Tibial artery (tissue), 4 donors: ENCODE data around the gene TXN.

Source experiments
- DNase-seq, 2 donors: peaks; one replicate each; pipeline ENCODE4 v3.0.0-alpha.2; 2019
- H3K27ac ChIP-seq, 2 donors: fragments of 200-600 bp; sonication (generic) in 1 of 2; 1 replicate in 1 of 2; 2 replicates in 1 of 2; pipeline ENCODE4 v1.5.1; 2018 to 2019; ENCODE audit warnings: mild to moderate bottlenecking in 1 of 2
- H3K27me3 ChIP-seq, 2 donors: fragments of 200-600 bp; sonication (generic) in 1 of 2; one replicate each; pipeline versions ENCODE4 v1.5.1 to v1.6.0; 2016 to 2019
- H3K36me3 ChIP-seq, 3 donors: fragments of 200-600 bp; sonication (generic) in 2 of 3; one replicate each; pipeline ENCODE4 v1.5.1; 2016 to 2019; ENCODE audit warnings: mild to moderate bottlenecking in 2 of 3
- H3K4me1 ChIP-seq, 4 donors: fragments of 200-600 bp; sonication (generic) in 2 of 4; 1 replicate in 3 of 4; 2 replicates in 1 of 4; pipeline ENCODE4 v1.5.1; 2016 to 2019
- H3K4me3 ChIP-seq, 2 donors: fragments of 200-600 bp; sonication (generic) in 1 of 2; 1 replicate in 1 of 2; 2 replicates in 1 of 2; pipeline ENCODE4 v1.5.1; 2018 to 2019; ENCODE audit warnings: mild to moderate bottlenecking in 2 of 2
- H3K9me3 ChIP-seq, 3 donors: fragments of 200-600 bp; sonication (generic) in 1 of 3; one replicate each; pipeline ENCODE4 v1.5.1; 2016 to 2019
- intact Hi-C: fragments of 100-400 bp; cut with DNase I; formaldehyde crosslinking; loops from one replicate; pipeline ENCODE4 v1.15.0; 2023; ENCODE audit warnings: low total_unique reads
- TF ChIP-seq, protein P1 (sequence below), 2 experiments: fragments of 200-600 bp in 1 of 2; fragments of 450-650 bp in 1 of 2; IDR thresholded peaks; one replicate each; pipeline ENCODE4 v1.5.1; 2017 to 2019; ENCODE audit warnings: antibody characterized with exemption in 2 of 2, mild to moderate bottlenecking in 1 of 2, moderate library complexity in 1 of 2

The TXN gene

DNA sequence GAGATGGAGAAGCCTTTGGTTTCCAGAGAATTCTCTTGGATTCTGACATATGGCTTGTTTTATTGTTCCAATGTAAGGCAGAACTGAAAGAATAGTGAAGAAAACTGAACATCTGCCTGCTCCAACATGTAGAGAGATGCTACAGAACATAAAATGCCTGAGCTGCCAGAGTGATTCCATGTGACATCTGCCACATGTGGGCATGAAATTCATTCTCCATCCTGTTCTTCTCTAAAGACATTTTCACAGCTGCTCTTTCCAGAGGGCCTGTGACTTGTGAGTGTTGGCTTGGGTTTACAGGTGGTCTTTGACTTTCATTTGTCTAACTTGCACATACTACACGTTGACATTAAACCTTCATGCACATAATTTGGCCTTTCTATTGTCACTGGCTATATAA is 33.7 kb upstream of the TXN start:
- no peak overlapping the region for H3K27ac ChIP-seq
- intact Hi-C loops: no loop called here
- no peaks in the 10 kb centered on the region for H3K36me3 ChIP-seq
- H3K9me3 ChIP-seq: no peaks in the 10 kb centered on the region
- no peak overlapping the region for H3K4me3 ChIP-seq
- no peaks in the 10 kb centered on the region for H3K27me3 ChIP-seq
- DNase-seq: no peak
- TF ChIP-seq, protein P1, sequence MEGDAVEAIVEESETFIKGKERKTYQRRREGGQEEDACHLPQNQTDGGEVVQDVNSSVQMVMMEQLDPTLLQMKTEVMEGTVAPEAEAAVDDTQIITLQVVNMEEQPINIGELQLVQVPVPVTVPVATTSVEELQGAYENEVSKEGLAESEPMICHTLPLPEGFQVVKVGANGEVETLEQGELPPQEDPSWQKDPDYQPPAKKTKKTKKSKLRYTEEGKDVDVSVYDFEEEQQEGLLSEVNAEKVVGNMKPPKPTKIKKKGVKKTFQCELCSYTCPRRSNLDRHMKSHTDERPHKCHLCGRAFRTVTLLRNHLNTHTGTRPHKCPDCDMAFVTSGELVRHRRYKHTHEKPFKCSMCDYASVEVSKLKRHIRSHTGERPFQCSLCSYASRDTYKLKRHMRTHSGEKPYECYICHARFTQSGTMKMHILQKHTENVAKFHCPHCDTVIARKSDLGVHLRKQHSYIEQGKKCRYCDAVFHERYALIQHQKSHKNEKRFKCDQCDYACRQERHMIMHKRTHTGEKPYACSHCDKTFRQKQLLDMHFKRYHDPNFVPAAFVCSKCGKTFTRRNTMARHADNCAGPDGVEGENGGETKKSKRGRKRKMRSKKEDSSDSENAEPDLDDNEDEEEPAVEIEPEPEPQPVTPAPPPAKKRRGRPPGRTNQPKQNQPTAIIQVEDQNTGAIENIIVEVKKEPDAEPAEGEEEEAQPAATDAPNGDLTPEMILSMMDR (IDR thresholded peaks at IDR 0.05): no peak
- no peaks in the 10 kb centered on the region for H3K4me1 ChIP-seq

DNA sequence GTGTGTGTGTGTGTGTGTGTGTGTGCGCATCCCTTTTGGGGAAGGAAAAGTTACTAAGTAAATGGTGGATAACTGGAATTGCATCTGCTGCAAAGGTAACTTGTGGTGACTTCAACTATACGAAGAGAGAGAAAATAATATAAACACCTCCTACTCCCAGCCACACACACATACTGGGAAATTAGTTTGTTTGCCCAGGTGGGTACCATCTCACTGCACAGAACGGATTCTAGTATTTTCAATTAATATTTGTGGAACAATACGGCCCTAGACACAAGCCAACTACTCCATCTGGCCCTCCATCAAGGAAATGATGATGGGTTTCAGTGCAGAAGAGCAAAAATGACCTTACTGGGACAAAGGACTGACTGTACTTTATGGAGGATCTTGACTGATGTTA is 32.2 kb upstream of the TXN start:
- Histone ChIP-seq H3K27me3 (no peaks in the 10 kb centered on the region), H3K36me3 (no peaks in the 10 kb centered on the region), H3K4me1 (no peaks in the 10 kb centered on the region), H3K27ac (no peak overlapping the region), H3K9me3 (no peaks in the 10 kb centered on the region), H3K4me3 (no peak overlapping the region)
- no peak for DNase-seq
- TF ChIP-seq, protein P1 (IDR thresholded peaks at IDR 0.05): no peak
- intact Hi-C loops: no loop called here

DNA sequence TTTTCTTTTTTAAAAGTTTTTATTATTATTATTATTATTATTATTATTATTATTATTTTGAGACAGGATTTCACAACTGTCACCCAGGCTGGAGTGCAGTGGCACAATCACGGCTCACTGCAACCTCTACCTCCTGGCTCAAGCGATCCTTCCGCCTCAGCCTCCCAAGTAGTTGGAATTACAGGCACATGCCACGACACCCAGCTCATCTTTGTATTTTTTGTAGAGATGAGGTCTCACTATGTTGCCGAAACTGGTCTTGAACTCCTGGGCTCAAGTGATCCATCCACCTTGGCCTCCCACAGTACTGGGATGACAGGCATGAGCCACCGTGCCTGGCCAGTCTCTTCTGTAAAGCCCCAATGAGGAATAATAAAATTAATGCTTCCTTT is 31.0 kb upstream of the TXN start:
- no peaks in the 10 kb centered on the region for H3K36me3 ChIP-seq
- no peaks in the 10 kb centered on the region for H3K9me3 ChIP-seq
- H3K4me3 ChIP-seq: no peak overlapping the region
- TF ChIP-seq, protein P1 (IDR thresholded peaks at IDR 0.05): no peak
- intact Hi-C loops: no loop called here
- H3K27me3 ChIP-seq: peaks cover 0 to 3% of the 10 kb centered on the region in 2 donors
- no peak for DNase-seq
- H3K4me1 ChIP-seq: no peaks in the 10 kb centered on the region
- H3K27ac ChIP-seq: no peak overlapping the region

DNA sequence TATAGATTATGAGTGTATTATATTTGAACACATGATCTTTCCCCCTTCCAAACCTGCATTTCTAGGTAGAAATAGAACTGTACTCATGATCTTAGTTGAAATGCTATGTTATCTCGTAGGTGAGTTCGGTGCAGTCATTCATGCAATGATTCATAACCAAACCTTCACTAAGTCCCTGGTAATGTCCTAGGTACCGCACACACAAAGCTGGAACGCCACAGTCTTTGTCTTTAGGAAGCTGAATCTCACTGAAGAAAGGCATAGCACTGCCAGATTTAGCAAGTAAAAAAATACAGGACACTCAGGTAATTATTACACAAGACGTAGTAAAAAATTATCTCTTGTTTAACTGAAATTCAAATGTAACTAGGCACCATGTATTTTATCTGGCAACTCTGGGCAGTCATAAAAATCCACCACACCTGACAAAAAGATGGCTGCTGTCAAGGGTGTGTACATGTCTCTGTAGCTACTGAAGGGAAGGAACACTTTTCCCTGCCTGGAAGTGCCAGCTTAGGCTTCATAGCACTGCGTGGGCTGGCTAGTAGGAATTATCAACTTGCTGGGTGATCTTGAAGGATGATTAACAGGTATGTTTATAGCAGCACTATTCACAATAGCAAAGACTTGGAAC is 28.0 kb upstream of the TXN start:
- Histone ChIP-seq H3K4me3 (no peak overlapping the region), H3K4me1 (no peaks in the 10 kb centered on the region), H3K27ac (no peak overlapping the region), H3K36me3 (no peaks in the 10 kb centered on the region), H3K9me3 (no peaks in the 10 kb centered on the region), H3K27me3 (peaks cover 0 to 3% of the 10 kb centered on the region in 2 donors)
- intact Hi-C loops: no loop called here
- TF ChIP-seq, protein P1 (IDR thresholded peaks at IDR 0.05): no peak
- DNase-seq: no peak

DNA sequence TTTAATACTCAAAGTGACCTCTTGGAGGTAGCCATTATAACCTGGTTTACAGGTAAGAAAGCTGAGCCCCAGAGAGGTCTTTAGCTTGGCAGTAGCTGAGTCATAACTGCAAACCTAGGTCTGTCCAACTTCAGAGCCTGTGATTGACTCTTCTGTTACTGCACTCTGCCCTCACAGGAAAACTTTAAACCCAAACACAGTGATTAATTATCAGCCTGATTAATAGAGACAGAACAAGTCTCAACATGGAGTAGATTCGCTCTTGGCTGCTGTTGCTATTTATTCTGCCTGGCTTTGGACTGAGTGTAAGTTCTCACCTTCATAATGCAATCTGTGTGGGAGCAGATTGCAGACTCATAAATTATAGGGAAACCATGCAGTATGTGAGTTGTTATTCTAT is 27.4 kb upstream of the TXN start:
- H3K4me1 ChIP-seq: no peaks in the 10 kb centered on the region
- no peaks in the 10 kb centered on the region for H3K9me3 ChIP-seq
- peaks cover 0 to 3% of the 10 kb centered on the region in 2 donors for H3K27me3 ChIP-seq
- TF ChIP-seq, protein P1 (IDR thresholded peaks at IDR 0.05): no peak
- no peak overlapping the region for H3K4me3 ChIP-seq
- intact Hi-C loops: no loop called here
- H3K36me3 ChIP-seq: no peaks in the 10 kb centered on the region
- H3K27ac ChIP-seq: no peak overlapping the region
- DNase-seq: no peak

DNA sequence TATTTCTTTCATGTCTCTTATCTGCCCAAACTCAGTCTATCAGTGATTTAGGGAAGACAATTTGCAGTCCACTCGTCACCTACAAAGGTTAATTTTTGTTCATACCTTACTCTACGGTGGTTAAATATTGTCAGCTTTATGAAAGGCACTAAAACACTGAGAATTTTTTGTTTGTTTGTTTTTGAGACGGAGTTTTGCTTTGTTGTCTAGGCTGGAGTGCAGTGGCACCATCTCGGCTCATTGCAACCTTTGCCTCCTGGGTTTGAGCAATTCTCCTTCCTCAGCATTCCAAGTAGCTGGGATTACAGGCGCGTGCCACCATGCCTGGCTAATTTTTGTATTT is 26.4 kb upstream of the TXN start:
- H3K9me3 ChIP-seq: no peaks in the 10 kb centered on the region
- TF ChIP-seq, protein P1 (IDR thresholded peaks at IDR 0.05): no peak
- intact Hi-C loops: no loop called here
- H3K4me1 ChIP-seq: no peaks in the 10 kb centered on the region
- H3K27me3 ChIP-seq: peaks cover 0 to 3% of the 10 kb centered on the region in 2 donors
- no peak overlapping the region for H3K27ac ChIP-seq
- no peak for DNase-seq
- H3K36me3 ChIP-seq: no peaks in the 10 kb centered on the region
- no peak overlapping the region for H3K4me3 ChIP-seq
